Hematopoietic multipotent progenitor cell treated with erythropoietin and hydrocortisone succinate and interleukin-3 and kit ligand, for 4 days (in vitro differentiated cells): ENCODE measurements around the gene TMEM254.
"Not testable (repeated sequence)": the region's sequence is repeated elsewhere in the genome, so short reads cannot be mapped to it uniquely, and the experiment has no call there.

Source experiments
- DNase-seq: peaks from one replicate; pipeline ENCODE4 v3.0.0-alpha.2; 2015

The TMEM254 gene, protein sequence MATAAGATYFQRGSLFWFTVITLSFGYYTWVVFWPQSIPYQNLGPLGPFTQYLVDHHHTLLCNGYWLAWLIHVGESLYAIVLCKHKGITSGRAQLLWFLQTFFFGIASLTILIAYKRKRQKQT

DNA sequence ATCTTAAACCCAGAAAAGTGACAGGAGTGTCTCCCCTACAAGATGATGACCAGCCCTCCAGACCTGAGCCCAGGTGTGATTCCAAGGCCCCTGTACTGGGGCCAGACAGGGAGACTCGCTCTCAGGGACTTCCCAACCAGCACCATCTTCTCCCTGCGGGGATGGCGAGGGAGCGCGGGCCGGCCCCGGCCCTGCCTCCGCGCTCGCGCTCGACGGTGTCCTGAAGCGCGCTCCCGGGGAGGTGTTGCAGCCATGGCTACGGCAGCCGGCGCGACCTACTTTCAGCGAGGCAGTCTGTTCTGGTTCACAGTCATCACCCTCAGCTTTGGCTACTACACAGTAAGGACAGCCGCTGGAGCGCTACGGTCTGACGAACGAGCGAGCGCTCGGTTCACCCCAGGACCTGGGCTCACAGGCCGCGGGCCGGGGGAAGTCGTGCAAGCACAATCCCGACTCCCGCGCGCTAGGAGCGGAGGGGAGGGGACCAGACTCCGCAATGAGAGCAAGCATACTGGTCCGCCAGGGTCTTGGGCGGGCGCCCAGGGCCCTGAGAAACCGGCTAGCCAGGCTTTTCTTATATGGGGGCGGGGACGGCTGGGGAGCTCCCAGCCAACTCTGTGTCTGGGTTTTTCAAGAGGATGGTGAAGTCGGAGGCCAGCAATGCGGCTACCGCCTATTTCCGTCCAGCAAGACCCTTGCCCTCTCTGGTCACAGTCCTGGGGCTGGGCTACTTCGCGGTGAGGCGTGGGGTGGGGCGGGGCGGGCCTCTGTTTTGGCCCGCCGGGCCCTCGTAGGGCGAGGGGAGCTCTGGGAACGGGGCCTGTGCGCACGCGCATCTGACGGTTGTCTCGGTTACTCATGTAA lies at the start of gene TMEM254:
TSS of gene TMEM254 (plus strand) at position 218 of the 864 bp plus-strand sequence. CDS start at position 253, 35 bp downstream.
- DNase-seq = peak; percentile 98

DNA sequence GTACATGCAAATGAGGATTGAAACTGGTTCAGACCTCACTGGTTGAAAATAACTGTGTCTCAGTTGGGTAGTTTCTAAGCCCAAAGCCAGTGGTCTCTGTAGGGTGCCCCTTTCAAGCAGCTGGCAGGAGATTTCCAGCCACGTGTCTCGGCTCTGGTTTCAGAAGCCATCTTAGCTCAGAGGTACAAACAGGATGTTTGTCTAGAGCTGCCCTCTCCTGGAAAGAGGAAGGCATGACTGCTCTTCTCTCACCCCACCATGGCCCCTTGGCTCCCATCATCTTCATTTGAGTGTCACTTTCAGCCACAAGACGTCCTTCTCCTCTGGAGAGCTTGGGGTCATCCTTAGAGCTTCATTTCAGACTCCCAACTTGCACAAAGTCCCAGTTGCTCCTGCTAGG lies 49.3 kb upstream of the TMEM254 start:
- peak; percentile 58 for DNase-seq

DNA sequence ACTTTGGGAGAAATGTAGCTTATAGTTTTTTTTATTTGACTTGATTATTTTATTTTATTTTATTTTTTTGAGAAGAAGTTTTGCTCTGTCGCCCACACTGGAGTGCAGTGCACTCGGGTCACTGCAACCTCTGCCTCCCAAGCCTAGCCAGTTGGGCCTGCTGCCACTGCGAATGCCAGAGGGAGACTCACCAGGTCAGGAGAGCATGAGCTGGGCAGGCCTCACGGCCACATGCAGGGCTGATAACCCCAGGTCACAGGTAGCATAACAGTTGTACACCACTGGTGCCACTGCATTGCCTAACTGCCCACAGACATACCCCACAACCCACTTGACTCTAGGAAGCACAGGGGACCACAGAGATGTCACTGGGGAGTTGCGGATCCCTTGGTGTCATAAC lies 48.6 kb upstream of the TMEM254 start:
- not testable (repeated sequence) for DNase-seq

DNA sequence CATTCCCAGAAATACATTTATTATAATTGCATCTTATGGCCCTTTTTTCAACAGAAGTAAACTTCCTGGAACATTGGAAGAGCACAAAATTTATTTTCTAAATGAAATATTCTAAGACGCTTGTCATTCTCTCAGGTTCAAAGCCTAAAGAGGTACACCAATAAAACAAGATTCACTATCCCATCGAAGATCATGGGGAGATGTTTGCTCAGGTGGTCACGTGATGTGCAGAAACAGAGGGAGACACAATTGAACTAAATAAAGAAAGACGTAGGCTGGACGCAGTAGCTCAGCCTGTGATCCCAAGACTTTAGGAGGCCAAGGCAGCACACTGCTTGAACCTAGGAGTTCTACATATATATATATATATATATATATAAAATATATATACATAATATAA lies 46.0 kb upstream of the TMEM254 start:
- no peak for DNase-seq

DNA sequence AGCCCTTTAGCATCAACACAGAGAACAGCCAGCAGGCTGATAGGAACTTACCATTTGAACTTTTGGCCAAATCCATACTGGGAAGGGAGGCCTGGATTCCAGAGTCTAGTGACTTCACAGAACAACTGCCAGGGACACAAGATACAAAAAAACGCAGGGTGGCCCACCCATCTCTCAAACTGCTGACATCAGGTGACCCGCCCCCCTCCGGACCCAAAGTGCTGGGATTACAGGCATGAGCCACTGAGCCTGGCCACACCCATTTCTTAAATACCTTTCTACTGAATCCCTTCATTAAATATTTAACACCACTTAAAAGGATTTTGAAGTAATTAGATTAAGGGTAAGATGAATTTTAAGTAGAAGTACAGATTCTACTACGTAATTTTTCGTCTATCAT lies 43.7 kb upstream of the TMEM254 start:
- not testable (repeated sequence) for DNase-seq

DNA sequence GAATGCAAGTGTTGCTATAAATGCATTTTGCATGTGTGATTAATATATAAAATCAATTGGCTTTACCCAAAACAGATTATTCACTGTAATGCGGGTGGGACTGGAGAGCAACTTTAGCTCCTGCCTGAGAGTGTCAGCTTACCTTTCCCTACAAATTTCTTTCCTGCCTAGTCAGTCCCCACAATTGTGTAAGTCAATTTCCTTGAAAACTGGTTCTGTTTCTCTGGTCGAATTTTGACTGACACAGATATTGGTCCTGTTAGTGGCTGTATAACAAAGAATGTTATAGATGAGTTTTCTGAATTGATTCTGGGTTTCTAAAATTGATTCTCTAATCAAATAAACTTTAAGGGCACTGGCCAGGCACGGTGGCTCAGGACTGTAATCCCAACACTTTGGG lies 43.0 kb upstream of the TMEM254 start:
- DNase-seq = not testable (repeated sequence)

DNA sequence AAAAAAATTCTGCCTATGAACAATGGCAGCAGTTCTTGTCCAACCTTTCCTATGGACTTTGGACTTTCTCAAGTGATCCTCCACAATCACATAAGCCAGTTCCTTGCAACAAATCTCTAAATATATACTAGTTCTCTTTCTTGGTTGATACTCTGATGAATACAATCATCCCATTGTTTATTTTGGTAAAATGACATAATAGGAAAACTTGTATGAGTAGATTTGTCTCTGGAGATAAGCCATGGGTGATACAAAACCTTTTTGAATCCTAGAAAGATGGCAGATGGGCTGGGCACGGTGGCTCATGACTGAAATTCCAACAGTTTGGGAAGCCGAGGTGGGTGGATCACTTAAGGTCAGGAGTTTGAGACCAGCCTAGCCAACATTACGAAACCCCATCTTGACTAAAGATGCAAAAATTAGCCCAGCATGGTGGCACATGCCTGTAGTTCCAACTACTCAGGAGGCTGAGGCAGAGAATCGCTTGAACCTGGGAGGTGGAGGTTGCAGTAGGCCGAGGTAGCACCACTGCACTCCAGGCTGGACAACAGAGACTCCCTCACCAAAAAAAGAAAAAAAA lies 41.5 kb upstream of the TMEM254 start:
- not testable (repeated sequence) for DNase-seq

DNA sequence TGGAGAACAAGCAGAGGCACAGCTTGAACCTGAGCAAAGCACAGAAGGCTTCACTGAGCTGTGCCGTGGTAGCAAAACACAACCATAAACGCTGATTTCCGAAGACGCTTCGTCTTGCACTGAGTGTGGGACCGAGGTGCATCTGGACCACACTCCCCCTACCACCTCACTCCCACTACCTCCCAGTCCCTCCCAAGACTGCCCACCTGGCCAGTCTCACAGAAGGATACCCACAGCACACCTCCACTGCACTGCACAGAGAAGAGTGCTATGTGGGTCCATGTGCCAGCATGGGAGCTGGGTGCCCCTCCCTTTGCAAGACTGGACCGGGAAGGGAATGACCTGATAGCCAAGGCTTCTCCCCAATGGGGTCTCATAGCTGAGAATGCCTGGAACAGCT lies 40.2 kb upstream of the TMEM254 start:
- not testable (repeated sequence) for DNase-seq

DNA sequence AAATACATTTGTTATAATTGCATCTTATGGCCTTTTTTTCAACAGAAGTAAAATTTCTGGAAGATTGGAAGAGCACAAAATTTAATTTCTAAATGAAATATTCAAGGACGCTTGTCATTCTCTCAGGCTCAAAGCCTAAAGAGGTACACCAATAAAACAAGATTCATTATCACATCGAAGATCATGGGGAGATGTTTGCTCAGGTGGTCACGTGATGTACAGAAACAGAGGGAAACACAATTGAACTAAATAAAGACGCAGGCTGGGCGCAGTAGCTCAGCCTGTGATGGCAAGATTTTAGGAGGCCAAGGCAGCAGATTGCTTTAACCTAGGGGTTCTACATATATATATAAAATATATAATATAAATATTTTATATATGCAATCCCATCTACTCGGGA lies 37.3 kb upstream of the TMEM254 start:
- no peak for DNase-seq

DNA sequence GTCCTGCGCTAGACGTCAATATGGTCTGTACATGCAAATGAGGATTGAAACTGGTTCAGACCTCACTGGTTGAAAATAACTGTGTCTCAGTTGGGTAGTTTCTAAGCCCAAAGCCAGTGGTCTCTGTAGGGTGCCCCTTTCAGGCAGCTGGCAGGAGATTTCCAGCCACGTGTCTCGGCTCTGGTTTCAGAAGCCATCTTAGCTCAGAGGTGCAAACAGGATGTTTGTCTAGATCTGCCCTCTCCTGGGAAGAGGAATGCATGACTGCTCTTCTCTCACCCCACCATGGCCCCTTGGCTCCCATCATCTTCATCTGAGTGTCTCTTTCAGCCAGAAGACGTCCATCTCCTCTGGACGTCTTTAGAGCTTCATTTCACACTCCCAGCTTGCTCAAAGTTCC lies 33.5 kb upstream of the TMEM254 start:
- peak; percentile 14 for DNase-seq

DNA sequence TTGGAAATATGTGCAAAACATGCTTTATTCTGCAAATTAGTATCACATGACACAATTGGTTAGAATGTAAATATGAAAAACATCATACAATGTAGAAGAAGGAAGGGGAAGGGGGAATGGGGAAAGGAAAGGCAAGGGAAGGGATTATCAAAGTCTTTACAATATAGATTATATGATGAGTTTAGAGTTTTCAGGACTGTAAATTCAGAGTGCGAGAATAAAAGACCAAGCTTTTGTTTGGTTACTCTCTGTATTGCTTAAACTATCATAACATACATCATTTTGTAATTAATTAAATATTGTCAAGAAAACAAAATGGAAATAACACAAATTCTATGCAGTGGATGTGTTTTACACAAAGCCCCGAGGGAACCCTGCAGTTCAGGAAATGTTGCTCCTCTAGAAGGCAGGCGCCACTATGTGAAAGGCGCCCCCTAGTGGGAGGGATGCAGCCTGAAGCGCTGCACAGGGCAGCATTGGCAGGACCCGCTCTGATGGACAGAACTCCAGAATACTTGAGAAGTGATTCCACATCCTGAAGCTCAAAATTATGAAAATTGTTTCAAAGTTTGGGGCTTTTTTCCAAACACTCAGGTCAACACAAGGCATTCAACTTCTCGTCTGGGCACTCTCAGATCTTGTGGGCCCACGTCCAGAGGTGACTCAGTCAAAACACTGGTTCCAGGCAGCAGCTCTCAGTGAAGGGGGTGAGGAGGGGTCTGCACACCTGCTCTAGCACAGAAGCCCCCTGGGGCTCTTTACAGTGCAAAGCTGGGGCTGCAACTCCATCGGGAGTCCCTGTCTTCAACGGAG lies 31.6 kb upstream of the TMEM254 start:
- DNase-seq = peak; percentile 86

DNA sequence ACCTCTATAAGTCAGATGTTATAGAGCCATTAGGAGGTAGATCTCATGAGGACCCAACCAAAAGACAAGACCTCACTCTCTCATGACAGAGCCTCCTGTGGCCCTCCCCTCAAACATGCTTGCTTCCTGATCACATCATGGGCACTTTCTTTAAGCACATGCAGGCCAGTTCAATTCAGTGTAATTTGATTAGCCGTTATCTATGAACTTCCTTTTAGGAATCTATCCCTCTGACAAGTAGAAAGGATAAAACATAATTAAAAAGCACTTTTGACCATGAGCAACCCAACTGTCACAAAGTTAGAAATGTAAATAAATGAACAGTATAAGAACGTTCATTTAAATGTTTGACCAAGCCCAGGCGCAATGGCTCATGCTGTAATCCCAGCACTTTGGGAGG lies 27.7 kb upstream of the TMEM254 start:
- DNase-seq = no peak

DNA sequence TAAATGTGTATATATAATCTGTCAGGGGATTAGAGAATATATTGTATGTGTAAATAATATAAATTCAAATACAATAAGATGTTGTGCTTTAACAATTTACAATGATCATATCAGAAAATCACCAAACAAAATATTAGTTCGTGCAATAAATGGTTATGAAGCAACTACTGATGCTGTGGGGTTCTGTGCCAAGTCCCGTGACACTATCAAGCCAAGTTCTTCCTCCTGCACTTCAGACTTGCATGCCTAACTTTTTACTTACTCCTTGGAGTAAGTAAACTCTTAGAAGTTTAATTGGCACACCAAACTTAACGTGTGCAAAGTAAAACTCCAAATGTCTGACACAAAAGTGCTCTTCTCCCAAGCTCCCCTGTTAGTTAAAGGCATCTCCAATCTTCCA lies 26.5 kb upstream of the TMEM254 start:
- no peak for DNase-seq

DNA sequence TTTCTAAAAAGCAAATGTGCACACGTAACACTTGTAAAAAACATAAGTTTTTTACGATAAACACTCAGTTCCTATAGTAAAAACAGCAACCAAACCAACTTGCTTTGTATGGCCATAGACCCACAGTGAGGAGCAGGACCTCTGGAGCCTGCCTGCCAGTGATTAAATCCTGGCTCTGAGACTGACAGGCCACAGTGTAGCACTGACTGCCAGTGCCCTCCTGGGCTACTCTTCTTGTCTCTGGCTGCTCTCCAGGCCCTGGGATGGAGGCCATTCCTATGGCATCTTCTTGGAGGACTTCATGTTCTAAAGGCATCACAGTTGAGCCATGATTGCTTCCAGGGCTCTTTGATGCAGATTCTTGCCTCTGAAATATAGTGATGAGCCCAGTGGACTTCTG lies 22.7 kb upstream of the TMEM254 start:
- DNase-seq = no peak

DNA sequence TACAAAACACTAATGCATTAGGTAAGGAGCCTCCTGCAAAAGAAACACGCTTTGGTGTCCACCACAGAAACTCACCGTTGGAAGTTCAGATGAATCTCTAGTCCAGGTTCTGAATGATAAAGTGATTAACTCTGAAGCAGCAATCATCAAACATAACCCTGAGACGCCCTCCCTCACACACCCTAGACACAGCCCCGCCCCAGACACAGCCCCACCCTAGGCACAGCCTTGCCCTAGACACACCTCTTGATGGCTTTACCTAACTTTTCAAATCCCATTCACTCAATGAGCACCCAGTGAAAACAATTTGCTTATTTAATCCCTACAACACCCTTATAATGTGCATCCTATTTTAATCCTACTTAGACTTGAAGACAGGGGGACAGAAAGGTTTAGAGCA lies 21.3 kb upstream of the TMEM254 start:
- DNase-seq = no peak

DNA sequence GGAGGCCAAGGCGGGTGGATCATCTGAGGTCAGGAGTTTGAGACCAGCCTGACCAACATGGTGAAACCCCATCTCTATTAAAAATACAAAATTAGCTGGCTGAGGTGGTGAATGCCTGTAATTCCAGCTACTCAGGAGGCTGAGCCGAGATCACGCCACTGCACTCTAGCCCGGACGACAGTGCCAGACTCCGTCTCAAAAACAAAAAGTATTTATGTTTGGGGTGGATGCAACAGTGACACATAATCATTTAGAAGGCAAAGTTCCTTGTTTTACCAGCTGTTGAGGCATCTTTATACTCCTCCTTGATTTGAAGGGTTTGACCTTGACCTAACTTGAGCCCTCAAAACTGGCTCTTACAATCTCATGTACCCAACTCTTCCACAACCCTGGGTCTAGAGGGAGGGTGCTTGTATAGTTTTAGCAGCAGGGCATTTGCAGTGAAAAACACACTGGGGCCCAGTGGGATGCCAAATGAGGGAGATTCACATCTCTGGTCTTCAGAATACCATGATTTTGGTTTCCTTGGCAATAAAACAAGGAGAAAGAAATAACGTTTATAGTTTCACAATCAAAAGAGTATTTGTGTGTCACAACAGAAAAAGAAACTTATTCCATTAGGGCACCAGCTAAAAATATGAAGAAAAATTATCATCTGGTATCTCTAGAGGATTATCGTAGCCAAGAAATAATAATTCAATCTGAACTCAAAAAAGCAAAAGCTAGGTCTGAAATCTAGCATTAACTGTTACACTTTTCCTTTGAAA lies 14.2 kb upstream of the TMEM254 start:
- DNase-seq = no peak

DNA sequence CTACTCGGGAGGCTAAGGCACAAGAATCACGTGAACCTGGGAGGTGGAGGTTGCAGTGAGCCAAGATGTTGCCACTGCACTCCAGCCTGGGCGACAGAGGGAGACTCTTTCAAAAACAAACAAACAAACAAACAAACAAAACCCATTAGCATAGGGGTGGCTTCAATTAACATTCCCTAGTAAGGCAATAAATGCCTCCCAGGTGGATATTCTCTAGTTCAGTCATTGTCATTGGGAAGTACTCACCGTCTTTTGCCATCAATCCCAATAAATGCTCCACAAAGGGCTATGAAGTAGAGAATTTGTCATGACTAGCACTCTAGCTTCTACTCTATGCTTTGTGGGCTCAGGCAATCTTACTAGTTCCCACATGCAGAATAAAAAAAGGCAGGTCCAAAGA lies 11.7 kb upstream of the TMEM254 start:
- no peak for DNase-seq

DNA sequence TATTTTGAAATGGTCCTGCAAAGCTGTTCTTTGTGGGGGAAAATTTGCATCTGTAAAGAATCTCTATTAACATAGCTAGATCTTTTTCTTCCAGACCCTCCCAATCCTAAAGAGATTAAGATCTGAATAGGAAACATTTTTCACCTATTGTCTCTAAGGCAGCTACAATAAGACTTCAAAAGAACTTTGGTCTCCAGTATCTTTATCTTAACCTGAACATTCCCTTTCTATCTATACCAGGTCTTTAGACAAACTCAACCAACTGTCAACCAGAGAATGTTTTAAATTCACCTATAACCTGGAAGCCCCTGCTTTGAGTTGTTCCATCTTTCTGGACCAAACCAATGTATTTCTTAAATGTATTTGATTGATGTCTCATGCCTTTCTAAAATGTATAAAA lies 10.6 kb upstream of the TMEM254 start:
- DNase-seq = not testable (repeated sequence)

DNA sequence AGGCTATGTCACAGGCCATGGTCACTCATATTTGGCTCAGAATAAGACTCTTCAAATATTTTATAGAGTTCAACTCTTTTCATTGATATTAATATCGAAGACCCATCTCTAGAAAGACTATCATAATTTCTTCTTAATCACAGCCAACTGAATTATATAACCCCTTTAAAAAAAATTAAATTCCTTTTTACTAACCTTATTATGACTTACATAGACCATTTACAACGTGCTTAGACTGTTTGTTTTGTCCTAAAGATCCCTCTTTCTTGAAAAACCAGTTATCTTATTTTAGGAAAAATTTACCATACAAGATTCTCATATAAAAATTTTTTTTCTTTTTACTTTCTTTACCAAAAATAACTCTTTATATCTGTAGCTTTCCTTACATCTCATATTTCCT lies 10.2 kb upstream of the TMEM254 start:
- DNase-seq = no peak

DNA sequence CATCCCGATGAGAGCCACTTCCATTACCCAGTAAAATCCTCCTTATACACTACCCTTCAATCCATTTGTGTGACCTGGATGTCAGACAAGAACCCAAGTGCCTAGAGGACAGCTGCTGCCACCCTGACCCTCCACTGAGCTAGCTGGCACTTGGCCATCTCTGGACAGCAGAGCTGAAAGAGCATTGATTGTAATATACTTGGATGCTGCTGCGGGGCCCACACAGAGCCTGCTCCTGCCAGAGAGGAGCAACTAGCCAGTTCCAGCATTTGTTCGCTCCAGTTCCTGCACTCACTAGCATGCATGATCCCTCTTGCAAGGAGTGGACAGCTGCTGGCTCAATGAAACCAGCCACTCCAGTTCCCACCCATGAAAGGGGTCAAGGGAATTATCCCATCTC lies 8.4 kb upstream of the TMEM254 start:
- DNase-seq = no peak

DNA sequence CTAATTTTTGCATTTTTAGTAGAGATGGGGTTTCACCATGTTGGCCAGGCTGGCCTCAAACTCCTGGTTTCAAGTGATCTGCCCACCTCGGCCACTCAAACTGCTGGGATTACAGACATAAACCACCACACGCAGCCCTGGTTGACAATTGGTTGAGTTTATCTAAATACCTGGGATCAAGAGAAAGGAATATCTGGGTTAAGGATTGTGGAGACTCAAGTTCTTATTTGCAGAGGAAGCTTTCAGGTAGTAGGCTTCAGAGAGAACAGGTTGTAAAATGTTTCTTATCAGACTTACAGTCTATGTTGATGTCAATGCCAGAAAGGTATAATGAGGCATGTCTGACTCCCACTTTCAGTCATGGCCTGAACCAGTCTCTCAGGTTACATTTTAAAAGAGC lies 5.9 kb upstream of the TMEM254 start:
- no peak for DNase-seq

DNA sequence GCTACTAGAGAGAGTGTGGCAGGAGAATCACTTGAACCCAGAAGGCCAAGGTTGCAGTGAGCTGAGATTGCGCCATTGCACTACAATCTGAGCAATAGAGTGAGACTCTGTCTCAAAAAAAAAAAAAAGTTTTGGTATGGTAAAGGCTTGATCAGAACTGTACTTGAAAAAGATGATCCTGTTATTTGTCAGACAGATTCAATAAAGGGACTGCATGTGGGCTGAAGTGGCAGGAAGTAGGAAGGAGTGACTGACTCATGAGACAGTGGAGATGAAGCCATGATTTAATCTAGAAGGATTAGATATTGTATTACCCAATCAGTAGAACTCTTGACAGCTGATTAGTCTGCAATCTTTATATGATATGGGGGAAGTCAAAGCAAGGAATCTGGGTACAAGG lies 2.7 kb upstream of the TMEM254 start:
- peak; percentile 33 for DNase-seq
